ENCODE data around the gene ATP13A3. TPM values are rescaled to one million over a fixed set of nuclear protein-coding genes. Genes with fewer than 3 reads are reported as not detected.

ATP13A3 gene
- total and polyA plus RNA-seq, 2 of the 4 experiments (the other 2 are of a cell fraction), result 48.1 to 154 TPM

GRCh38 chr3:194418671-194419070 lies 68.1 kb downstream of the ATP13A3 start:
- Histone ChIP-seq H2BK15ac (ENCODE audit: low read depth, low read length) (no peak overlapping the region), H3K36me3 (ENCODE audit: control insufficient read depth, insufficient read depth, low read length) (peaks cover 24% of the 10 kb centered on the region), H2AK5ac (ENCODE audit: low read depth, low read length) (no peak overlapping the region), H3K27me3 (ENCODE audit: control insufficient read depth, insufficient read depth, low read length) (no peaks in the 10 kb centered on the region), H3K23ac (ENCODE audit: low read depth, low read length) (0 out of 2 replicates have a peak overlapping the region, but pooled peaks have one; percentile 82), H3K4me1 (ENCODE audit: control insufficient read depth, insufficient read depth, low read length) (peaks cover 6% of the 10 kb centered on the region), H3K18ac (ENCODE audit: low read depth, low read length) (no peak overlapping the region), H3K56ac (ENCODE audit: extremely low read depth, insufficient read depth, low read length) (no peak overlapping the region), H3K4me3 (ENCODE audit: insufficient read depth, low read depth, low read length) (no peak overlapping the region), H3K9me3 (ENCODE audit: control insufficient read depth, insufficient read depth, low read length) (no peaks in the 10 kb centered on the region), H3K79me1 (ENCODE audit: low read depth in 1 of 2, low read length in 2 of 2) (peaks cover 21 to 52% of the 10 kb centered on the region in 2 experiments), H3K4ac (ENCODE audit: low read depth, low read length) (no peak overlapping the region), H4K5ac (ENCODE audit: low read depth, low read length) (no peak overlapping the region), H4K91ac (ENCODE audit: insufficient read depth, low read depth, low read length) (no peak overlapping the region), H4K8ac (ENCODE audit: low read depth in 2 of 2, low read length in 2 of 2) (no peak overlapping the region), H4K20me1 (ENCODE audit: insufficient read depth, low read length) (peaks cover 53% of the 10 kb centered on the region), H3K14ac (replicated peaks; ENCODE audit: low read depth, low read length) (no peak overlapping the region), H3K27ac (ENCODE audit: insufficient read depth, low read length) (no peak overlapping the region), H2BK120ac (ENCODE audit: low read depth, low read length) (no peak overlapping the region), H2BK20ac (ENCODE audit: low read depth, low read length) (no peak overlapping the region), H3K9ac (ENCODE audit: low read depth, low read length) (no peak overlapping the region), H2BK5ac (ENCODE audit: low read depth, low read length, poor library complexity, severe bottlenecking) (no peak overlapping the region), H3K9me1 (ENCODE audit: insufficient read depth, low read length) (peaks cover 7% of the 10 kb centered on the region), H2AK9ac (replicated peaks; ENCODE audit: low read depth, low read length, poor library complexity) (no peak overlapping the region), H3K4me2 (ENCODE audit: low read depth, low read length) (no peak overlapping the region), H2AFZ (replicated peaks; ENCODE audit: low read length, poor library complexity) (no peak overlapping the region)
- ATAC-seq (ENCODE audit: low read depth), result no peak
- no TSS peak for BruUV-seq (replicated peaks)
- ChIA-PET POLR2A (ENCODE audit: unreplicated experiment) (no interaction called here), CTCF (no interaction called here)
- dilution Hi-C loops (cut with HindIII; ENCODE audit: low sequenced_read_pairs, unreplicated experiment), result no loop called here
- 100% methylated on average over 1 of the region's 2 CpGs; no CpG with 5 or more reads in 1 of the 2 experiments for WGBS, 2 experiments (ENCODE audit: extremely low coverage in 2 of 2, insufficient read length in 1 of 2)
- no peak for DNase-seq
- intact Hi-C loops (cut with micrococcal nuclease), result no loop called here
- in situ Hi-C loops (cut with MboI; ENCODE audit: low sequenced_read_pairs), result no loop called here
- TF ChIP-seq NFE2L2 (IDR thresholded peaks at IDR 0.05; ENCODE audit: low read depth, low read length) (no peak), MAZ (IDR thresholded peaks at IDR 0.05; ENCODE audit: borderline replicate concordance, low read depth, low read length) (no peak), FOS (IDR thresholded peaks at IDR 0.05; ENCODE audit: low read depth, low read length) (no peak), POLR2A (IDR thresholded peaks at IDR 0.05; ENCODE audit: low read depth, low read length) (no peak)

Data from IMR-90 (cell line).